GM12875 (cell line): ENCODE data around the gene STRBP.
"Not testable (repeated sequence)": the region's sequence is repeated elsewhere in the genome, so short reads cannot be mapped to it uniquely, and the experiment has no call there.

Source experiments
- H3K4me3 ChIP-seq: one replicate; pipeline ENCODE4 v1.5.1; 2011; ENCODE audit warnings: low read depth, low read length, control low read depth
- CTCF ChIP-seq: IDR thresholded peaks from 2 replicates; pipeline ENCODE4 v1.5.1; 2011; ENCODE audit warnings: low read depth, mild to moderate bottlenecking, control low read depth, inconsistent platforms, low read length, moderate library complexity, borderline replicate concordance; ENCODE audit not compliant: insufficient read depth

The STRBP gene

DNA sequence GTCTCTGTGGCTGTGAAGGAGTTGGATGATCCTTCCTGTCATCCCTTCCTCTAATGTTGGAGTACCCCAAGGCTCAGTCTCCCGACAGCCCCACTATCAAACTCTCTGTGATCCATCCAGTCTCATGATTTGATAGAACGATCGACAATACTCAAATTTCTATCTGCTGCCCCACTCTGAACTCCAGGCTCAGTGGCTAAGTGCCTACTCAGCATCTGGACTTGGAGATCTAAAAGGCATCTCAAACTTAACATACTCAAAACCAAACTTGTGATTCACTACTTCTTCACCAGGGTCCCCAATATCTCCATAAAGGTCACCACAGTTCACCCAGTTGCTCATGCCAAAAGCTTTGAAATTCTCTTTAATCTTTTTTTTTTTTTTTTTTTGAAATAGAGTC is 15.1 kb upstream of the STRBP start:
- TF ChIP-seq CTCF, result no peak
- H3K4me3 ChIP-seq, result no peak overlapping the region

DNA sequence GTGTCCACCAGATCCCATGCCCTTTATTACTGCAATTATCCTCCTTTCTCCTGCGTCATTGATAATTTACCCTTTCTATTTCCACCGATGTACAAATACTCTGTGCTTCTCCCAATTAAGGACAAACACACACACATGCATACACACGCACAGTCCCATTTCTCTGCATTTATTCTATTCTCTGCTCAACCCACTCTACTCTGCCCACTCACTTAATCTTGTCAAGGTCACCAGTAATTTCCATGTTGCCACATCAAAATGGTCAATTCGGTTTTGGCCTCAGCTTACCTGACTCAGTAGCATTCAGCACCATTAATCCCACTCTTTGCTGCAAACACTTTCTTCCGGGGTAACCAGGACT is 14.6 kb upstream of the STRBP start:
- TF ChIP-seq CTCF, result no peak
- H3K4me3 ChIP-seq, result no peak overlapping the region

- no peak overlapping the region for H3K4me3 ChIP-seq
- TF ChIP-seq CTCF, result no peak
These were observed 14.1 kb upstream of the STRBP start for GRCh38 chr9:123282362-123283047.

GRCh38 chr9:123281659-123282350 is 13.4 kb upstream of the STRBP start:
- no peak for TF ChIP-seq CTCF
- H3K4me3 ChIP-seq, result no peak overlapping the region

- H3K4me3 ChIP-seq, result not testable (repeated sequence)
These were observed 10.6 kb upstream of the STRBP start for GRCh38 chr9:123278879-123279493.

- no peak for TF ChIP-seq CTCF
- H3K4me3 ChIP-seq, result no peak overlapping the region
These were observed 10.0 kb upstream of the STRBP start for GRCh38 chr9:123278361-123278760.

DNA sequence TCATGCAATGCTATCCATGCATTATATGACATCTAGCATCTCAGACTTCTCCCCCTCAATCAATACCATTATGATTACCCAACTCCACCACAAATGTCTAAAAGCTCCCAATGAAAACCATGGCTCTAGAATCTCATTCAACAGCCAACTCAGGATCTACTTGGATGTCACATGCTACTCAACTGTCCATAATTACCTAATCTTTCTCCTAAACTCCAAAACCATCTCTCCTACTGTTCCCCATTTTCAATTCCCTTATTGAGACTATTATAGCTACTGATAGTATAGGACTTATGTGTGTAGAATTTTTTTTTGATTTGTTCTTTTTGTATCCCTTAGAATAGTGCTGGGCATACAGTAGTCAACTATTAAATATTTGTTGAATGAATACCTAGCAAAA is 8.2 kb upstream of the STRBP start:
- H3K4me3 ChIP-seq, result no peak overlapping the region
- TF ChIP-seq CTCF, result no peak

DNA sequence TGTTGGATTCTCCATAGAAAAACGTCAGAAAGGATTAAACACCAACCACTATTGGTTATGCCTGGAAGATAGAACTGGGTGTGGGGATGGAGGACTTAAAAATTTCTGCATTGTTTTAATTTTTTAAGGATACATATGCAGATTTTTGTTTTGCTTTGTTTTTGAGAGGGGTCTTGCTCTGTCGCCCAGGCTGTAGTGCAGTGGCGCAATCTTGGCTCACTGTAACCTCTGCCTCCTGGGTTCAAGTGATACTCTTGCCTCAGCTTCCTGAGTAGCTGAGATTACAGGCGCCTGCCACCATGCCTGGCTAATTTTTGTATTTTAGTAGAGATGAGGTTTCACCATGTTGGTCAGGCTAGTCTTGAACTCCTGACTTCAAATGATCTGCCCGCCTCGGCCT is 2.7 kb upstream of the STRBP start:
- not testable (repeated sequence) for H3K4me3 ChIP-seq
